Liver (tissue), 9 donors: ENCODE data around the gene MEX3C. TPM values are rescaled to one million over a fixed set of nuclear protein-coding genes. Genes with fewer than 3 reads are reported as not detected.

Experiments
- DNase-seq: peaks from one replicate; pipeline ENCODE4 v3.0.0-alpha.2; 2017; ENCODE audit warnings: low spot score
- H3K27ac ChIP-seq, 2 donors: one replicate each; pipeline ENCODE4 v1.7.0; 2013; ENCODE audit warnings: inconsistent platforms in 2 of 2, low read length in 2 of 2, control low read depth in 1 of 2, low read depth in 1 of 2, mild to moderate bottlenecking in 1 of 2
- H3K27me3 ChIP-seq, 4 donors: one replicate each; pipeline versions ENCODE4 v1.6.1 to v1.7.0; 2013; ENCODE audit warnings: low read length in 3 of 4, inconsistent platforms in 1 of 4, mild to moderate bottlenecking in 1 of 4, moderate library complexity in 1 of 4; ENCODE audit not compliant: control insufficient read depth in 4 of 4, insufficient read depth in 4 of 4
- H3K36me3 ChIP-seq, 4 donors: one replicate each; pipeline versions ENCODE4 v1.6.1 to v1.7.0; 2013; ENCODE audit warnings: low read length in 3 of 4, mild to moderate bottlenecking in 3 of 4, low read depth in 1 of 4, moderate library complexity in 1 of 4; ENCODE audit not compliant: control insufficient read depth in 4 of 4, insufficient read depth in 3 of 4
- H3K4me1 ChIP-seq, 4 donors: one replicate each; pipeline versions ENCODE4 v1.6.1 to v1.7.0; 2013; ENCODE audit warnings: low read length in 3 of 4, mild to moderate bottlenecking in 3 of 4, moderate library complexity in 1 of 4; ENCODE audit not compliant: control insufficient read depth in 4 of 4, insufficient read depth in 4 of 4
- H3K4me3 ChIP-seq, 3 donors: one replicate each; pipeline versions ENCODE4 v1.6.1 to v1.7.0; 2013; ENCODE audit warnings: low read length in 3 of 3, control low read depth in 1 of 3, low read depth in 1 of 3, mild to moderate bottlenecking in 1 of 3
- H3K9ac ChIP-seq, 2 donors: one replicate each; pipeline ENCODE4 v1.7.0; 2013; ENCODE audit warnings: low read length in 2 of 2, mild to moderate bottlenecking in 2 of 2, moderate library complexity in 2 of 2, control low read depth in 1 of 2, low read depth in 1 of 2
- H3K9me3 ChIP-seq, 4 donors: one replicate each; pipeline versions ENCODE4 v1.6.1 to v1.7.0; 2013; ENCODE audit warnings: low read length in 3 of 4; ENCODE audit not compliant: control insufficient read depth in 4 of 4
- CTCF ChIP-seq: fragments of 150-350 bp; IDR thresholded peaks from 2 replicates; pipeline ENCODE4 v1.5.1; 2017; ENCODE audit warnings: improper control_type of control experiment, low read depth, low read length; ENCODE audit not compliant: missing input control
- EGR1 ChIP-seq, 2 donors: IDR thresholded peaks; 2 replicates each; pipeline ENCODE4 v1.6.1; 2016 to 2018; ENCODE audit warnings: antibody characterized with exemption in 2 of 2, low read depth in 2 of 2
- FOXA1 ChIP-seq: IDR thresholded peaks from 2 replicates; pipeline ENCODE4 v1.6.1; 2016; ENCODE audit warnings: antibody characterized with exemption
- FOXA2 ChIP-seq: IDR thresholded peaks from 2 replicates; pipeline ENCODE4 v1.6.1; 2016; ENCODE audit warnings: antibody characterized with exemption
- GABPA ChIP-seq, 2 donors: IDR thresholded peaks in 1 of 2; conservative IDR thresholded peaks in 1 of 2; 2 replicates each; pipeline ENCODE4 v1.6.1; 2016; ENCODE audit warnings: antibody characterized with exemption in 2 of 2, mild to moderate bottlenecking in 1 of 2, moderate library complexity in 1 of 2
- HNF4A ChIP-seq, 2 donors: conservative IDR thresholded peaks; 2 replicates each; pipeline ENCODE4 v1.6.1; 2016; ENCODE audit warnings: antibody characterized with exemption in 2 of 2, mild to moderate bottlenecking in 2 of 2
- HNF4G ChIP-seq: IDR thresholded peaks from 2 replicates; pipeline ENCODE4 v1.6.1; 2016; ENCODE audit warnings: antibody characterized with exemption
- JUND ChIP-seq, 2 donors: IDR thresholded peaks; 2 replicates each; pipeline ENCODE4 v1.6.1; 2016; ENCODE audit warnings: antibody characterized with exemption in 2 of 2
- MAX ChIP-seq: IDR thresholded peaks from 2 replicates; pipeline ENCODE4 v1.6.1; 2016; ENCODE audit warnings: antibody characterized with exemption
- NR2F2 ChIP-seq: IDR thresholded peaks from 2 replicates; pipeline ENCODE4 v1.6.1; 2016; ENCODE audit warnings: antibody characterized with exemption
- RAD21 ChIP-seq, 2 donors: IDR thresholded peaks; 2 replicates each; pipeline ENCODE4 v1.6.1; 2016; ENCODE audit warnings: antibody characterized with exemption in 2 of 2, mild to moderate bottlenecking in 2 of 2
- REST ChIP-seq: IDR thresholded peaks from 2 replicates; pipeline ENCODE4 v1.6.1; 2016; ENCODE audit warnings: antibody characterized with exemption, mild to moderate bottlenecking
- RXRA ChIP-seq, 2 donors: IDR thresholded peaks; 2 replicates each; pipeline ENCODE4 v1.6.1; 2017 to 2018; ENCODE audit warnings: antibody characterized with exemption in 2 of 2, mild to moderate bottlenecking in 1 of 2
- TAF1 ChIP-seq: conservative IDR thresholded peaks from 2 replicates; pipeline ENCODE4 v1.6.1; 2016; ENCODE audit warnings: antibody characterized with exemption, mild to moderate bottlenecking
- YY1 ChIP-seq: IDR thresholded peaks from 2 replicates; pipeline ENCODE4 v1.6.1; 2016; ENCODE audit warnings: antibody characterized with exemption, mild to moderate bottlenecking
- WGBS: extraction: QIAGEN DNeasy Blood & Tissue Kit; methylation state at CpG from one replicate; pipeline ENCODE4 v1.1.7; 2013; 5-methylcytosine and 5-hydroxymethylcytosine counted together
- polyA plus RNA-seq, 2 donors: library from polyadenylated mRNA; stranded (reverse) in 1 of 2; unstranded in 1 of 2; fragments of 200-250 nt in 1 of 2; fragments of >200 nt in 1 of 2; fragmentation: Nextera tagmentation in 1 of 2; extraction: Ambion mirVana in 1 of 2; gene quantifications; one replicate each; pipeline versions ENCODE4 v1.2.1 to v1.2.3, GENCODE V29; 2013 to 2015
- total RNA-seq, 2 donors: library from RNA; depleted of rRNA; stranded (reverse); fragments of >200 nt; gene quantifications; one replicate each; pipeline ENCODE4 v1.2.3, GENCODE V29; 2014
- TF ChIP-seq, protein P1 (sequence below): IDR thresholded peaks from 2 replicates; pipeline ENCODE4 v1.6.1; 2016; ENCODE audit warnings: antibody characterized with exemption
- TF ChIP-seq, protein P2 (sequence below): IDR thresholded peaks from 2 replicates; pipeline ENCODE4 v1.6.1; 2016; ENCODE audit warnings: antibody characterized with exemption
- donor health status: healthy.
- donor health status: healthy.
- donor health status: healthy.
- donor health status: healthy.
- donor health status: healthy.

The MEX3C gene
- total and polyA plus RNA-seq, 4 donors = 2.7 to 16.1 (median 8.6) TPM

DNA sequence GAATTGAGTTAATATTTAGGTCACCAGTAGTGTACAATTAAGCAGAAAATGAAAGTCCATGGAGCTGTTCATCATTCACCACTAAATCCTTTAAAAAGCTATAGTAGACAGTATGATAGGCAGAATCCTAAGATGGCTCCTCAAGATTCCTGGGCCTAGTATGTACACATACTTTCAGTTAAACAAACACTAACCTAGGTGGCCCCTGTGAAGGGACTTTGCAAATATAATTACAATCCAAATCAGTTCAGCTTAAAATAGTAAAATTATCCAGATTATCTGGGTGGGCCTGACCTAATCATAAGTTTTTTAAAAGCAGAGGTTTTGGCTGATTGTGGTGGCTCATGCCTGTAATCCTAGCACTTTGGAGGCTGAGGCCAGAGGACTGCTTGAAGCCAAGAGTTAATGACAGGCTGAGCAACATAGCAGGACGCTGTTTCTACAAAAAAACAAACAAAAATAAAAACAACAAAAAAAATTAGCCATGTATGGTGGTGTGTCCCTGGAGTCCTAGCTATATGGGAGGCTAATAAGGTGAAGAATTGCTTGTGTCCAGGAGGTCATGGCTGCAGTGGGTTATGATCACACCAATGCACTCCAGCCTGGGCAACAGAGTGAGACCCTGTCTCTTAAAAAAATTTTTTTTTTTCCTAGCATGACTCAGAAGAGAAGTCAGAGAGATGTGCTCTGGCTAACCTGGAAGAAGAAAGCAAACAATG lies 13.9 kb downstream of the MEX3C start:
- Histone ChIP-seq H3K4me1 (no peaks in the 10 kb centered on the region), H3K27me3 (no peaks in the 10 kb centered on the region), H3K9ac (no peak overlapping the region), H3K9me3 (no peaks in the 10 kb centered on the region), H3K36me3 (no peaks in the 10 kb centered on the region), H3K27ac (no peak overlapping the region), H3K4me3 (no peak overlapping the region)
- TF ChIP-seq NR2F2 = no peak
- no peak for TF ChIP-seq MAX
- no peak for TF ChIP-seq EGR1 (IDR thresholded peaks at IDR 0.05; ENCODE audit: low read depth in 2 of 2)
- TF ChIP-seq, protein P1, sequence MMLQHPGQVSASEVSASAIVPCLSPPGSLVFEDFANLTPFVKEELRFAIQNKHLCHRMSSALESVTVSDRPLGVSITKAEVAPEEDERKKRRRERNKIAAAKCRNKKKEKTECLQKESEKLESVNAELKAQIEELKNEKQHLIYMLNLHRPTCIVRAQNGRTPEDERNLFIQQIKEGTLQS = no peak
- TF ChIP-seq RXRA (IDR thresholded peaks at IDR 0.05) = no peak
- TF ChIP-seq CTCF = no peak
- no peak for TF ChIP-seq FOXA2
- TF ChIP-seq, protein P2, sequence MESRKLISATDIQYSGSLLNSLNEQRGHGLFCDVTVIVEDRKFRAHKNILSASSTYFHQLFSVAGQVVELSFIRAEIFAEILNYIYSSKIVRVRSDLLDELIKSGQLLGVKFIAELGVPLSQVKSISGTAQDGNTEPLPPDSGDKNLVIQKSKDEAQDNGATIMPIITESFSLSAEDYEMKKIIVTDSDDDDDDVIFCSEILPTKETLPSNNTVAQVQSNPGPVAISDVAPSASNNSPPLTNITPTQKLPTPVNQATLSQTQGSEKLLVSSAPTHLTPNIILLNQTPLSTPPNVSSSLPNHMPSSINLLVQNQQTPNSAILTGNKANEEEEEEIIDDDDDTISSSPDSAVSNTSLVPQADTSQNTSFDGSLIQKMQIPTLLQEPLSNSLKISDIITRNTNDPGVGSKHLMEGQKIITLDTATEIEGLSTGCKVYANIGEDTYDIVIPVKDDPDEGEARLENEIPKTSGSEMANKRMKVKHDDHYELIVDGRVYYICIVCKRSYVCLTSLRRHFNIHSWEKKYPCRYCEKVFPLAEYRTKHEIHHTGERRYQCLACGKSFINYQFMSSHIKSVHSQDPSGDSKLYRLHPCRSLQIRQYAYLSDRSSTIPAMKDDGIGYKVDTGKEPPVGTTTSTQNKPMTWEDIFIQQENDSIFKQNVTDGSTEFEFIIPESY = no peak
- TF ChIP-seq REST = no peak
- no peak for TF ChIP-seq GABPA (IDR thresholded peaks at IDR 0.05 in 1 of 2, conservative IDR thresholded peaks at IDR 0.05 in 1 of 2)
- no peak for TF ChIP-seq YY1
- no peak for TF ChIP-seq HNF4G
- no peak for TF ChIP-seq JUND (IDR thresholded peaks at IDR 0.05)
- TF ChIP-seq RAD21 (IDR thresholded peaks at IDR 0.05) = no peak
- no peak for TF ChIP-seq FOXA1
- TF ChIP-seq HNF4A (conservative IDR thresholded peaks at IDR 0.05) = no peak
- TF ChIP-seq TAF1 = no peak
- WGBS = 96% methylated on average over 1 of the region's 1 CpG
- no peak for DNase-seq
